Body of pancreas (tissue), 4 donors: ENCODE results near the gene RNF151. TPM values are rescaled to one million over a fixed set of nuclear protein-coding genes. Genes with fewer than 3 reads are reported as not detected.

Experiments
- ATAC-seq: fragments of 150-250 bp; one replicate; pipeline ENCODE4 v1.9.1; 2016
- DNase-seq, 4 donors: peaks; one replicate each; pipeline ENCODE4 v3.0.0-alpha.2; 2019
- H3K27ac ChIP-seq, 4 donors: fragments of 200-600 bp; sonication (generic); 1 replicate in 3 of 4; 2 replicates in 1 of 4; pipeline versions ENCODE4 v1.5.1 to v1.6.1; 2016 to 2019; ENCODE audit warnings: mild to moderate bottlenecking in 1 of 4, mixed read lengths in 1 of 4, moderate library complexity in 1 of 4
- H3K27me3 ChIP-seq, 2 donors: fragments of 200-600 bp; sonication (generic); one replicate each; pipeline ENCODE4 v1.6.0; 2016; ENCODE audit warnings: mild to moderate bottlenecking in 1 of 2
- H3K36me3 ChIP-seq, 2 donors: fragments of 200-600 bp; sonication (generic); replicated peaks in 1 of 2; 2 replicates each; pipeline ENCODE4 v1.5.1; 2016; ENCODE audit warnings: low read depth in 2 of 2; ENCODE audit not compliant: insufficient read depth in 1 of 2
- H3K4me1 ChIP-seq: fragments of 200-600 bp; sonication (generic); one replicate; pipeline ENCODE4 v1.6.0; 2016
- H3K4me3 ChIP-seq, 2 donors: fragments of 200-600 bp; sonication (generic); 1 replicate in 1 of 2; 2 replicates in 1 of 2; pipeline ENCODE4 v1.5.1; 2016 to 2019
- H3K9me3 ChIP-seq, 3 donors: fragments of 200-600 bp; sonication (generic); 1 replicate in 2 of 3; 2 replicates in 1 of 3; pipeline ENCODE4 v1.5.1; 2016
- CTCF ChIP-seq, 7 experiments: fragments of 450-650 bp in 4 of 7; fragments of 200-600 bp in 3 of 7; sonication (generic) in 3 of 7; IDR thresholded peaks; one replicate each; pipeline ENCODE4 v1.5.1; 2016 to 2019; ENCODE audit warnings: antibody characterized with exemption in 7 of 7
- POLR2A ChIP-seq, 3 donors: fragments of 450-650 bp; IDR thresholded peaks; one replicate each; pipeline ENCODE4 v1.6.1; 2016; ENCODE audit warnings: antibody characterized with exemption in 3 of 3, mild to moderate bottlenecking in 2 of 3
- WGBS, 2 donors: methylation state at CpG; one replicate each; pipeline ENCODE4 v1.1.5; 2017; 5-methylcytosine and 5-hydroxymethylcytosine counted together
- intact Hi-C: fragments of 100-400 bp; cut with DNase I; formaldehyde crosslinking; loops from one replicate; pipeline ENCODE4 v1.15.1; 2023
- total RNA-seq, 2 donors: library from RNA; depleted of rRNA; stranded (reverse); fragments of >200 nt; gene quantifications; one replicate each; pipeline ENCODE4 v1.1.0, GENCODE V29; 2016

The RNF151 gene
- total RNA-seq, 2 donors from 2014 or later, result not detected

- WGBS, 2 donors, result 61 to 93% methylated on average over 3 to 5 of the region's 5 CpGs
- intact Hi-C loops, result no loop called here
- Histone ChIP-seq H3K4me1 (peaks cover 11% of the 10 kb centered on the region), H3K36me3 (no peaks in the 10 kb centered on the region), H3K9me3 (no peaks in the 10 kb centered on the region), H3K27me3 (peaks cover 0 to 20% of the 10 kb centered on the region in 2 donors), H3K4me3 (no peak overlapping the region), H3K27ac (no peak overlapping the region)
- ATAC-seq, result no peak
- DNase-seq, result no peak
- TF ChIP-seq CTCF (IDR thresholded peaks at IDR 0.05) (no peak), POLR2A (IDR thresholded peaks at IDR 0.05) (no peak)
These were observed 42.6 kb upstream of the RNF151 start for GRCh38 chr16:1924095-1924494.

GRCh38 chr16:1926271-1926670 is 40.4 kb upstream of the RNF151 start:
- no peak overlapping the region for H3K4me3 ChIP-seq
- no peaks in the 10 kb centered on the region for H3K36me3 ChIP-seq
- H3K27ac ChIP-seq, result no peak overlapping the region
- H3K4me1 ChIP-seq, result peaks cover 19% of the 10 kb centered on the region
- DNase-seq (no peak), ATAC-seq (no peak)
- H3K27me3 ChIP-seq, result peaks cover 0 to 2% of the 10 kb centered on the region in 2 donors
- TF ChIP-seq POLR2A (IDR thresholded peaks at IDR 0.05) (no peak), CTCF (IDR thresholded peaks at IDR 0.05) (no peak)
- intact Hi-C loops, result no loop called here
- WGBS, 2 donors, result 64 to 74% methylated on average over 9 to 11 of the region's 11 CpGs
- H3K9me3 ChIP-seq, result no peaks in the 10 kb centered on the region

GRCh38 chr16:1929105-1929504 is 37.6 kb upstream of the RNF151 start:
- 13% methylated on average over 9 to 11 of the region's 11 CpGs for WGBS, 2 donors
- TF ChIP-seq CTCF (IDR thresholded peaks at IDR 0.05), result no peak
- no peak for TF ChIP-seq POLR2A (IDR thresholded peaks at IDR 0.05)
- Histone ChIP-seq H3K36me3 (no peaks in the 10 kb centered on the region), H3K27me3 (no peaks in the 10 kb centered on the region), H3K4me3 (peak overlapping the region; percentile 6 to 24), H3K9me3 (no peaks in the 10 kb centered on the region), H3K27ac (peak overlapping the region in 3 of 4 donors; percentile 64 to 80 (median 73)), H3K4me1 (peaks cover 35% of the 10 kb centered on the region)
- ATAC-seq, result peak; percentile 40
- intact Hi-C loops, result no loop called here
- DNase-seq, result peak in 3 of 4 donors; percentile 48 to 54 (median 50)

GRCh38 chr16:1929578-1930337 is 36.9 kb upstream of the RNF151 start:
- TF ChIP-seq POLR2A (IDR thresholded peaks at IDR 0.05) (peak in 2 of 3 donors; percentile 44 to 58), CTCF (IDR thresholded peaks at IDR 0.05) (peak; percentile 67 to 100 (median 100))
- Histone ChIP-seq H3K4me3 (peak overlapping the region; percentile 6 to 24), H3K27ac (peak overlapping the region in 3 of 4 donors; percentile 64 to 80 (median 73)), H3K4me1 (peaks cover 35% of the 10 kb centered on the region), H3K36me3 (no peaks in the 10 kb centered on the region), H3K27me3 (no peaks in the 10 kb centered on the region), H3K9me3 (no peaks in the 10 kb centered on the region)
- peak; percentile 89 to 94 (median 90) for DNase-seq
- WGBS, 2 donors, result 14 to 72% methylated on average over 4 to 62 of the region's 70 CpGs
- intact Hi-C loops, result loop anchor here (5.0 kb wide), 1 partner anchor 72 kb away; no protein-coding TSS in a partner anchor
- ATAC-seq, result peak; percentile 91
